Mucosa of stomach (tissue), 1 donor: Measurements from ENCODE around the gene TSTD2.

Experiments
- H3K27me3 ChIP-seq: one replicate; pipeline ENCODE4 v1.7.0; 2013; ENCODE audit warnings: mild to moderate bottlenecking, low read length; ENCODE audit not compliant: control insufficient read depth, insufficient read depth
- H3K36me3 ChIP-seq: one replicate; pipeline ENCODE4 v1.7.0; 2013; ENCODE audit warnings: low read length; ENCODE audit not compliant: control insufficient read depth, insufficient read depth
- H3K4me1 ChIP-seq: one replicate; pipeline ENCODE4 v1.7.0; 2013; ENCODE audit warnings: mild to moderate bottlenecking, low read length; ENCODE audit not compliant: control insufficient read depth, insufficient read depth
- H3K4me3 ChIP-seq: one replicate; pipeline ENCODE4 v1.7.0; 2013; ENCODE audit warnings: low read length
- H3K9ac ChIP-seq: one replicate; pipeline ENCODE4 v1.7.0; 2013; ENCODE audit warnings: mild to moderate bottlenecking, low read length, moderate library complexity
- H3K9me3 ChIP-seq: one replicate; pipeline ENCODE4 v1.7.0; 2013; ENCODE audit warnings: mild to moderate bottlenecking, low read length, moderate library complexity; ENCODE audit not compliant: control insufficient read depth
- donor health status: Pancreatic carcinoma.

The TSTD2 gene

GRCh38 chr9:97556721-97557605 lies 76.2 kb downstream of the TSTD2 start:
- H3K36me3 ChIP-seq, result no peaks in the 10 kb centered on the region
- no peak overlapping the region for H3K4me3 ChIP-seq
- H3K9me3 ChIP-seq, result no peaks in the 10 kb centered on the region
- no peak overlapping the region for H3K9ac ChIP-seq
- H3K27me3 ChIP-seq, result peaks cover 6% of the 10 kb centered on the region
- peaks cover 18% of the 10 kb centered on the region for H3K4me1 ChIP-seq

GRCh38 chr9:97556036-97556720 lies 77.0 kb downstream of the TSTD2 start:
- peaks cover 6% of the 10 kb centered on the region for H3K27me3 ChIP-seq
- H3K4me3 ChIP-seq, result no peak overlapping the region
- no peaks in the 10 kb centered on the region for H3K36me3 ChIP-seq
- no peaks in the 10 kb centered on the region for H3K9me3 ChIP-seq
- peaks cover 18% of the 10 kb centered on the region for H3K4me1 ChIP-seq
- no peak overlapping the region for H3K9ac ChIP-seq

GRCh38 chr9:97555164-97555563 lies 78.0 kb downstream of the TSTD2 start:
- Histone ChIP-seq H3K27me3 (peaks cover 6% of the 10 kb centered on the region), H3K4me1 (peaks cover 18% of the 10 kb centered on the region), H3K9ac (no peak overlapping the region), H3K36me3 (no peaks in the 10 kb centered on the region), H3K4me3 (no peak overlapping the region), H3K9me3 (no peaks in the 10 kb centered on the region)

GRCh38 chr9:97554566-97555075 lies 78.5 kb downstream of the TSTD2 start:
- Histone ChIP-seq H3K27me3 (peaks cover 6% of the 10 kb centered on the region), H3K9me3 (no peaks in the 10 kb centered on the region), H3K4me3 (no peak overlapping the region), H3K36me3 (no peaks in the 10 kb centered on the region), H3K9ac (no peak overlapping the region), H3K4me1 (peaks cover 18% of the 10 kb centered on the region)

- Histone ChIP-seq H3K9ac (no peak overlapping the region), H3K4me3 (no peak overlapping the region), H3K9me3 (no peaks in the 10 kb centered on the region), H3K4me1 (peaks cover 18% of the 10 kb centered on the region), H3K27me3 (peaks cover 6% of the 10 kb centered on the region), H3K36me3 (no peaks in the 10 kb centered on the region)
These were observed 79.3 kb downstream of the TSTD2 start for GRCh38 chr9:97553841-97554240.

- Histone ChIP-seq H3K36me3 (no peaks in the 10 kb centered on the region), H3K4me1 (peaks cover 18% of the 10 kb centered on the region), H3K4me3 (no peak overlapping the region), H3K27me3 (peaks cover 6% of the 10 kb centered on the region), H3K9me3 (no peaks in the 10 kb centered on the region), H3K9ac (no peak overlapping the region)
These were observed 80.0 kb downstream of the TSTD2 start for GRCh38 chr9:97553141-97553540.

- H3K4me1 ChIP-seq, result peaks cover under 1% of the 10 kb centered on the region
- no peak overlapping the region for H3K9ac ChIP-seq
- peaks cover 6% of the 10 kb centered on the region for H3K27me3 ChIP-seq
- H3K9me3 ChIP-seq, result no peaks in the 10 kb centered on the region
- no peak overlapping the region for H3K4me3 ChIP-seq
- H3K36me3 ChIP-seq, result no peaks in the 10 kb centered on the region
These were observed 81.9 kb downstream of the TSTD2 start for GRCh38 chr9:97551308-97551707.

- no peaks in the 10 kb centered on the region for H3K36me3 ChIP-seq
- no peak overlapping the region for H3K4me3 ChIP-seq
- no peak overlapping the region for H3K9ac ChIP-seq
- no peaks in the 10 kb centered on the region for H3K9me3 ChIP-seq
- H3K4me1 ChIP-seq, result no peaks in the 10 kb centered on the region
- peaks cover 6% of the 10 kb centered on the region for H3K27me3 ChIP-seq
These were observed 82.8 kb downstream of the TSTD2 start for GRCh38 chr9:97550386-97550785.
